ENCODE data around the gene TBCE. TPM values are rescaled to one million over a fixed set of nuclear protein-coding genes. Genes with fewer than 3 reads are reported as not detected.

TBCE gene
- total RNA-seq, 2 donors from 2014 or later = 15.4 to 18.0 TPM

DNA sequence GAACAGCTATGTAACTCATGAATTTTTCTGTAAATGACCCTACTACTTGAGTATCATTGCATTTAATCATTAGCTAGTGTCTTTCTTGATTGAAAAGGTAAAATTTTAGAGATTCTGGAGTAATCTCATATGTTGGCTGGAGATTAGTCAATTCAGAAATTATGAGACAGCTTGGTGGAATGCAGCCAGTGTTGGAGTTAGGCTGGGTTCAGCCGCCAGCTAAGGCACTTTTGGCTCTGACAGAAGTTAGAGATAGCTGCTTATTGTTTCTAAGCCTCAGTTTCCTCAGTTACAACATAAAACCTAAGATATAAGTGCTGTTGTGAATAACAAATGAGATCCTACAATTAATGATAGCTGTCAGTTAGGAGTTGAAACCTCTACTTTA lies 49.4 kb downstream of the TBCE start:
- no peaks in the 10 kb centered on the region for H3K27me3 ChIP-seq
- DNase-seq (ENCODE audit: low spot score) = no peak
- H3K4me1 ChIP-seq = no peaks in the 10 kb centered on the region
- TF ChIP-seq, protein P1, sequence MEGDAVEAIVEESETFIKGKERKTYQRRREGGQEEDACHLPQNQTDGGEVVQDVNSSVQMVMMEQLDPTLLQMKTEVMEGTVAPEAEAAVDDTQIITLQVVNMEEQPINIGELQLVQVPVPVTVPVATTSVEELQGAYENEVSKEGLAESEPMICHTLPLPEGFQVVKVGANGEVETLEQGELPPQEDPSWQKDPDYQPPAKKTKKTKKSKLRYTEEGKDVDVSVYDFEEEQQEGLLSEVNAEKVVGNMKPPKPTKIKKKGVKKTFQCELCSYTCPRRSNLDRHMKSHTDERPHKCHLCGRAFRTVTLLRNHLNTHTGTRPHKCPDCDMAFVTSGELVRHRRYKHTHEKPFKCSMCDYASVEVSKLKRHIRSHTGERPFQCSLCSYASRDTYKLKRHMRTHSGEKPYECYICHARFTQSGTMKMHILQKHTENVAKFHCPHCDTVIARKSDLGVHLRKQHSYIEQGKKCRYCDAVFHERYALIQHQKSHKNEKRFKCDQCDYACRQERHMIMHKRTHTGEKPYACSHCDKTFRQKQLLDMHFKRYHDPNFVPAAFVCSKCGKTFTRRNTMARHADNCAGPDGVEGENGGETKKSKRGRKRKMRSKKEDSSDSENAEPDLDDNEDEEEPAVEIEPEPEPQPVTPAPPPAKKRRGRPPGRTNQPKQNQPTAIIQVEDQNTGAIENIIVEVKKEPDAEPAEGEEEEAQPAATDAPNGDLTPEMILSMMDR (IDR thresholded peaks at IDR 0.05) = no peak
- no peak overlapping the region for H3K27ac ChIP-seq
- no peaks in the 10 kb centered on the region for H3K36me3 ChIP-seq
- no peak overlapping the region for H3K4me3 ChIP-seq
- H3K9me3 ChIP-seq = no peaks in the 10 kb centered on the region

DNA sequence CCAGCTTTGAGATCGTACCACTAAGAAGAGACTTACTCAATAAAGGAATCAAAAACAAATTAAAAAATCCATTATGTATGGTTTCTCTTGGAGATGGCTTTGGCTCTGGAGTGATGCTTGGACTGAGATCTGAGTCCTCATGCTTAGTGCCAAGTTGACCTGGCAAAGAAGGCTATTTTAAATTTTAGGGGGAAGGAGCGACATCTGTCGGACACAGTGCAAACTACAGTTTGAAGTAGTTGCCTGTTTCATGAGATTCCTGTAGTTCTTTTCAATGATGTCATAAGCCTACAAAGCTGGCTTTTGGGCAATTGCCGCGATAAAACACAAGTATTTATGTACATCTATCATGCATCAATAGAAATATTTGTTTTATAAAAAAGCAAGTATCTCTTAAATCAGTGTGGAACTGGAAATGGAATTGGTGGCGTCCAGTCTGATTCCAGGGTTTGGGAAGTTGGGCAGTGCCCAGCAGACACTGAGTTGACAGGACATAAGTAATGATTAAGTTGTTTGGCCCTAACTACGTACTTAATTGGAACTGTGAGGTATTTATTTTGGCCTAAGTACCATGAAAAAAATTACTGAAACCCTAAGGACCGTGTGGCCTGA lies 50.0 kb downstream of the TBCE start:
- Histone ChIP-seq H3K4me3 (no peak overlapping the region), H3K4me1 (no peaks in the 10 kb centered on the region), H3K27ac (no peak overlapping the region), H3K27me3 (no peaks in the 10 kb centered on the region), H3K9me3 (no peaks in the 10 kb centered on the region), H3K36me3 (no peaks in the 10 kb centered on the region)
- DNase-seq (ENCODE audit: low spot score) = peak; percentile 76
- TF ChIP-seq, protein P1 (IDR thresholded peaks at IDR 0.05) = peak; percentile 79 to 87

DNA sequence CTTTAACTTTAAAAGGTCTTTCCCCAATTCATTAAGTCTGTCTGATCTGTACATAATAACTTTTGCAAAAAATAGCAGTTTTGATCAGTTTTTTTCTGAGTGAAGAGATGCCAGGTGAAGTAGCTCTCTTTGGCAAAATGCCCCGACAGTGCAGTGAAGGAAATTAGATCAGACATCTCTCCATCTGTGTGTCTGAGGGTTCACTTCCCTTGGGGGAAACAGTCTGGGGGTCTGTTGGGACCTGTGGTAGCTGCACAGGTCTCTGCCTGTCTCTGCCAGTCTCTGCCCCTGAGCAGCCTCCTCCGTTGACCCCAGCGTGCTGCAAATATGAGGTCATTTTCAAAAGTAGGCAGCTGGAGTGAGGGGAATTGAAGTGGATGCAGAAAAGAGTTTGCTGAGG lies 54.5 kb downstream of the TBCE start:
- H3K9me3 ChIP-seq = no peaks in the 10 kb centered on the region
- TF ChIP-seq, protein P1 (IDR thresholded peaks at IDR 0.05) = no peak
- no peaks in the 10 kb centered on the region for H3K36me3 ChIP-seq
- H3K4me3 ChIP-seq = no peak overlapping the region
- H3K4me1 ChIP-seq = no peaks in the 10 kb centered on the region
- DNase-seq (ENCODE audit: low spot score) = no peak
- H3K27me3 ChIP-seq = no peaks in the 10 kb centered on the region
- no peak overlapping the region for H3K27ac ChIP-seq

DNA sequence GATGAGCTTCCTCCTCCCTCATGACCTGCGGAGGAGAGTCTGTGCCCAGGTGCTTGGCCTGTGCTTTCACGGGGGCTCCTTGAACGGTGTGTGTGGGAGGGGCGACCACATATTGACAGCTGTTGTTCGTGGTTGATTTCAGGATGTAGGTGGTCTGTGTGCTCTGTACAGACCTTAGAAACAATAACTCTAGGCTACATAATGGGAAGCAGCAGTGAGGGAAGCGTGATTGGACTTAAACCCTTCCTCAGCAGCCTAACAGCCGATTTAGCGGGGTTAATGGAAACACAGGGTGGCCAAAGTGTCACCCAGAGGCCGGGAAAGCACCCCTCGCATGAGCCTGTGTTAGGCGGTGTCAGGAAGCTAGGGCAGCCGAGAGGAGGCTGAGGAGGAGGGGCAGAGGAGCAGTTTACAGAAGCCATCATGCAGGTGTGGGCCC lies 56.0 kb downstream of the TBCE start:
- H3K9me3 ChIP-seq = no peaks in the 10 kb centered on the region
- H3K36me3 ChIP-seq = peaks cover 5% of the 10 kb centered on the region
- no peak for DNase-seq (ENCODE audit: low spot score)
- H3K27ac ChIP-seq = no peak overlapping the region
- H3K27me3 ChIP-seq = no peaks in the 10 kb centered on the region
- H3K4me1 ChIP-seq = no peaks in the 10 kb centered on the region
- TF ChIP-seq, protein P1 (IDR thresholded peaks at IDR 0.05) = no peak
- no peak overlapping the region for H3K4me3 ChIP-seq

DNA sequence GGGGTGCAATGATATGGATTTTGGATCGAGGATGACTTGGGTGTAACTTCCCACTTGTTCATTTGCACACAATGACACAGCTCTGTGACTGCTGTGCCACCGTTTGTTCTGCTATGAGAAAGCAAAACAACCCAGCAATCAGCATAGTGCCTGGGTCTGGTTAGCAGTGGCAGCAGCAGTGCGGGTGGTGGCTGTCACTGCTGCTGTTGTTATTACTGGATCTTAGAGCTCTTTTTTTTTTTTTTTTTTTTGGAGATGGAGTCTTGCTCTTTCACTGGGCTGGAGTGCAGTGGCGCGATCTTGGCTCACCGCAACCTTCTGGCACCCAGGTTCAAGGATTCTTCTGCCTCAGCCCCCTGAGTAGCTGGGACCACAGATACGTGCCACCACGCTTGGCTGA lies 56.9 kb downstream of the TBCE start:
- Histone ChIP-seq H3K4me1 (no peaks in the 10 kb centered on the region), H3K36me3 (peaks cover 5% of the 10 kb centered on the region), H3K27ac (no peak overlapping the region), H3K9me3 (no peaks in the 10 kb centered on the region), H3K27me3 (no peaks in the 10 kb centered on the region), H3K4me3 (no peak overlapping the region)
- TF ChIP-seq, protein P1 (IDR thresholded peaks at IDR 0.05) = no peak
- DNase-seq (ENCODE audit: low spot score) = no peak

DNA sequence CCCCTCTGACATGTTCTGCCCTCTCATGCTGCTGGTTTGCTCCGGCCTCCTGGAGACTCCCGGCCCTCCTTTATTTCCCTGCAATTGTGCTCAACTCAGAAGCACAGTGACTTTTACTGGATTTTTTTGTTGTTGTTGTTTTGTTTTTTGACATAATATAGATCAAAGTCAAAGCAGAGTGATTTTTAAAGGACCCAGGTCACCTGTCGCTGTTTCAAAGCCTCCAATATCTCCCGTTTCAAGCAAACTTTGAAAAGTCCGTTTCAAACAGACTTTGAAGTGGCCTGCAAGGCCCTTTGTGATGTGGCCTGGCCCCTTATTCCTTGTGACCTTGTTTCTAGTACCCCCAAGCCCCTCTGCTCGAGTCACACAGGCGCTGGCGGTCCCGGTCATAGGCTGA lies 58.1 kb downstream of the TBCE start:
- peaks cover 5% of the 10 kb centered on the region for H3K36me3 ChIP-seq
- no peaks in the 10 kb centered on the region for H3K4me1 ChIP-seq
- H3K9me3 ChIP-seq = no peaks in the 10 kb centered on the region
- DNase-seq (ENCODE audit: low spot score) = no peak
- H3K27ac ChIP-seq = no peak overlapping the region
- H3K27me3 ChIP-seq = no peaks in the 10 kb centered on the region
- no peak overlapping the region for H3K4me3 ChIP-seq
- TF ChIP-seq, protein P1 (IDR thresholded peaks at IDR 0.05) = no peak
